D721Med (cell line): ENCODE results near the gene MOB3B.

Experiments
- DNase-seq: peaks from one replicate; pipeline ENCODE4 v3.0.0; 2011; ENCODE audit warnings: low spot score; ENCODE audit not compliant: insufficient read length
- FAIRE-seq: peaks from 2 replicates; lab custom pipeline; 2011; peaks lifted over from hg19 to GRCh38; lab: Jason Lieb, UNC
- CTCF ChIP-seq: IDR thresholded peaks from 2 replicates; pipeline ENCODE4 v1.5.1; 2012; ENCODE audit warnings: mild to moderate bottlenecking, control low read depth; ENCODE audit not compliant: insufficient read depth; ENCODE audit errors: missing control alignments

MOB3B gene

GRCh38 chr9:27337236-27337635 is 192.4 kb downstream of the MOB3B start:
- DNase-seq (no peak), FAIRE-seq (no peak)
- TF ChIP-seq CTCF = no peak

DNA sequence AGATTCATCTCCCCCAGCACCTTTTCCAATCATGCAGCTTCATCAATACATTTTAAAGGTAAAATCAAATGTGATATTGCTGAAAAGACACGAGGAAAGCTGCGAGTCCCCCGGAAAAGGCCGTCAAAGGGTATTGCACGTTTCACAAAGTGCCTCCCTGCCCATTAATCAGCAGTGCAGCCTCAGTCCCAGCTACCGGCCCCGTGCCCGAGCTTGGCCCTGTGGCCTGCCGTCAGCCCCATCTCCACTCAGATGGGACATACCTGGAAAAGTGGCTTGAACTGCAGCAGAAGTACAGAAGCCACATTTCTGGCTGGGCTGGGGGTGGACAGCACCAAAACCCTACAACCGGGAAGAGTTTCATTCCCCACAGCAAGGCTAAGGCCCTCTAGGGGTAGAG is 192.8 kb downstream of the MOB3B start:
- no peak for FAIRE-seq
- TF ChIP-seq CTCF = no peak

DNA sequence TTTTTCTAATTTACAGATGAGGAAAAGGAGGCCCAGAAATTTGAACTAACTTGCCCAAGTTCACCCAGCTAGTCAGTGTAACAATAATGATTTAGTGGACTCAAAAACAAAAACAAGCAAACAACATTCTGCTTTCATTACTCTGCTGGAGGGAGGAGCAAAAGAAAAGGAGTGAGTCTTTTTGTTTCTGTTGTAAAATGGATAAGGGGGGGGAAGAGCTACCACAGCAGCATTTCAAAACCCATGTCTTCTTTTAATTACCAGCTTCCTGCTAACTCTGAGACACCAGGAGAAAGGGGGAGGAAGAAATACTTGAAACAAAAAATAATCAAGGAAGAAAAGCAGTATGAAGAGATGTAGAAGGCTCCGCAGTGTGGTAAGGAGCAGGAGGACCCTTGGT is 193.5 kb downstream of the MOB3B start:
- FAIRE-seq (no peak), DNase-seq (no peak)
- TF ChIP-seq CTCF = no peak

More for the DNA sequence above, 192.8 kb downstream of the MOB3B start:
- no peak for DNase-seq

- no peak for TF ChIP-seq CTCF
- DNase-seq (no peak), FAIRE-seq (no peak)
These were observed 194.5 kb downstream of the MOB3B start for GRCh38 chr9:27335075-27335474.

DNA sequence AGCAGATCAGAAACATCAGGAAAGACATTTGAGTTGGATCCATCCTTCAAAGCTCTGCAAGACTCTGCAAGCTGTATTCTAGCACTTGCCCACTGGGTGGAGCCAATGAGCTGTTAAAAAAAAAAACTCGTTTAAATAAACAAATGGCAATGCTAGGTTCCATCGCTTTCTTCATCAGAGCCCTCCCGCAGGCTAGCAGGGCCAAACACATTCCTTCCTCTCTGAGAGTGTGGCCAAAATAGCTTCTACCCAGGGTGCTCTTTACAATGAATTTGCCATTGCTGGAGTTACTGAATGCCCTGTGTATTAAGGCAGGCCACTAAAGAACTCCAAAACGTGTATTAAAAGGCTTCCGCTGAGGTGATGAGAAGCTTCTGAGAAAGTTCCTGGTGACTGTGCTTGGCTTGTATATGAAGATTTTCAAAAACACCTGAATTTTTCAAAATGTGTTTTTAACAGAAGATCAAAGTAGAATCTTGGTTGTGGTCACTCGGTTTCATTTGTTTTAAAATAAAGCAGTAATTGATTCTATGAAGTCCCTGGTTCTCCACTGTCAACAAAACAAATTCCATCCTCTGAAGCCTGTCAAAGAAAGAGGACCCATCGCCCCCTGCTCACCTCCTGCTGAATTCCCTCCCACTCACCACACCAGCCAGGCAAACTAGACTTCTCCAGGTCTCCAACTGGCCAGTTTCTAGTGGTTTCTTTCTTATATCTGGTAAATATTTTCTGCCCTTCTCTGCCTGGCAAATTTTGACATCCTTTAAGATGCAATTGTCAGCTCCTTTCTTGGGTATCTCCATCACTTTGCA is 196.2 kb downstream of the MOB3B start:
- TF ChIP-seq CTCF = peak; percentile 87
- FAIRE-seq = peak; percentile 77
- peak; percentile 53 for DNase-seq

- no peak for DNase-seq
- no peak for FAIRE-seq
- no peak for TF ChIP-seq CTCF
These were observed 198.2 kb downstream of the MOB3B start for GRCh38 chr9:27331393-27331792.

DNA sequence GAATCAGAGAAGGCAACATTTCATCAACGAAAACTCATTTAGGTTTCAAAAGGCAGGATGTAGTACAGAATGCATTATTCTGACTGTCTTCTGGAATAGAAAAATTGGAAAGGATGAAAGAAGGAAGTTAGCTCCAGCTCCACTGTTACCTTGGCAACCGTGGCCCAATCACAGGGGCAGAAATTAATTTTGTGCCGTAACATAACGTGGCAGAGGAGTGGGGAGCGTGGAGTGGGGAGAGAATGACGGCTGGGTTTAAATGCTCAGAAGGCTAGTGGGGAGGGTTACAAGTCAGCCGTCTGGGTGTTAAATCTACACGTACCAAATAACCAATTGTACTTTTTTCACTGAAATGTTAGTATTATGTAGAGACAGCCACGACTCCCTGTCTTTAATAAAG is 200.3 kb downstream of the MOB3B start:
- TF ChIP-seq CTCF = no peak
- no peak for DNase-seq
- no peak for FAIRE-seq
